ENCODE results near the gene RAD51B. TPM values are rescaled to one million over a fixed set of nuclear protein-coding genes. Genes with fewer than 3 reads are reported as not detected.
A peak's percentile ranks its signal among the peaks of the same experiment; 100 is the strongest.

Gene RAD51B
- total RNA-seq, 6 experiments from 2014 or later, result 2.7 to 5.8 (median 4.3) TPM

GRCh38 chr14:68405961-68406360 is 586.4 kb downstream of the RAD51B start:
- H3K27me3 ChIP-seq, result no peaks in the 10 kb centered on the region
- H3K9me3 ChIP-seq, result no peaks in the 10 kb centered on the region
- intact Hi-C loops (cut with DNase I), result no loop called here
- TF ChIP-seq POLR2A (IDR thresholded peaks at IDR 0.05) (no peak), CTCF (IDR thresholded peaks at IDR 0.05) (no peak)
- H3K27ac ChIP-seq, result no peak overlapping the region
- no peaks in the 10 kb centered on the region for H3K36me3 ChIP-seq
- no peak for DNase-seq
- no peak for ATAC-seq
- H3K4me1 ChIP-seq, result no peaks in the 10 kb centered on the region
- H3K4me3 ChIP-seq, result no peak overlapping the region
- WGBS (ENCODE audit: insufficient coverage, low coverage, low lambda C conversion rate, missing lambda C conversion rate), result 100% methylated on average over 1 of the region's 1 CpG

GRCh38 chr14:68407285-68407684 is 587.7 kb downstream of the RAD51B start:
- intact Hi-C loops (cut with DNase I), result no loop called here
- Histone ChIP-seq H3K4me3 (no peak overlapping the region), H3K27ac (no peak overlapping the region), H3K27me3 (no peaks in the 10 kb centered on the region), H3K36me3 (no peaks in the 10 kb centered on the region), H3K4me1 (no peaks in the 10 kb centered on the region), H3K9me3 (no peaks in the 10 kb centered on the region)
- ATAC-seq, result no peak
- 85% methylated on average over 1 of the region's 1 CpG for WGBS (ENCODE audit: insufficient coverage, low coverage, low lambda C conversion rate, missing lambda C conversion rate)
- no peak for DNase-seq
- TF ChIP-seq CTCF (IDR thresholded peaks at IDR 0.05) (no peak), POLR2A (IDR thresholded peaks at IDR 0.05) (no peak)

- Histone ChIP-seq H3K4me3 (no peak overlapping the region), H3K4me1 (no peaks in the 10 kb centered on the region), H3K36me3 (no peaks in the 10 kb centered on the region), H3K27me3 (no peaks in the 10 kb centered on the region), H3K9me3 (no peaks in the 10 kb centered on the region), H3K27ac (no peak overlapping the region)
- no peak for ATAC-seq
- TF ChIP-seq CTCF (IDR thresholded peaks at IDR 0.05) (no peak), POLR2A (IDR thresholded peaks at IDR 0.05) (no peak)
- 91% methylated on average over 1 of the region's 1 CpG for WGBS (ENCODE audit: insufficient coverage, low coverage, low lambda C conversion rate, missing lambda C conversion rate)
- intact Hi-C loops (cut with DNase I), result no loop called here
- DNase-seq, result no peak
Measured at GRCh38 chr14:68407825-68408224, 588.2 kb downstream of the RAD51B start.

- peak in 1 of 4 donors; percentile 14 for TF ChIP-seq CTCF (IDR thresholded peaks at IDR 0.05)
- TF ChIP-seq POLR2A (IDR thresholded peaks at IDR 0.05), result no peak
- no peaks in the 10 kb centered on the region for H3K9me3 ChIP-seq
- H3K27me3 ChIP-seq, result no peaks in the 10 kb centered on the region
- intact Hi-C loops (cut with DNase I), result no loop called here
- H3K27ac ChIP-seq, result no peak overlapping the region
- 83% methylated on average over 4 of the region's 4 CpGs for WGBS (ENCODE audit: insufficient coverage, low coverage, low lambda C conversion rate, missing lambda C conversion rate)
- no peaks in the 10 kb centered on the region for H3K4me1 ChIP-seq
- peak in 2 of 4 donors; percentile 43 to 70 for ATAC-seq
- no peaks in the 10 kb centered on the region for H3K36me3 ChIP-seq
- no peak overlapping the region for H3K4me3 ChIP-seq
- no peak for DNase-seq
Measured at GRCh38 chr14:68408680-68409079, 589.1 kb downstream of the RAD51B start.

- TF ChIP-seq CTCF (IDR thresholded peaks at IDR 0.05), result no peak
- no peak for DNase-seq
- H3K9me3 ChIP-seq, result no peaks in the 10 kb centered on the region
- intact Hi-C loops (cut with DNase I), result no loop called here
- H3K36me3 ChIP-seq, result no peaks in the 10 kb centered on the region
- ATAC-seq, result peak in 3 of 4 donors; percentile 44 to 67 (median 51)
- H3K27ac ChIP-seq, result no peak overlapping the region
- no peaks in the 10 kb centered on the region for H3K4me1 ChIP-seq
- H3K4me3 ChIP-seq, result no peak overlapping the region
- H3K27me3 ChIP-seq, result no peaks in the 10 kb centered on the region
Measured at GRCh38 chr14:68409387-68409786, 589.8 kb downstream of the RAD51B start.
